CD4-positive, alpha-beta memory T cell (primary cell): ENCODE measurements around the gene DDX50. TPM values are rescaled to one million over a fixed set of nuclear protein-coding genes. Genes with fewer than 3 reads are reported as not detected.
"Not testable (repeated sequence)": the region's sequence is repeated elsewhere in the genome, so short reads cannot be mapped to it uniquely, and the experiment has no call there.

ENCODE experiments used
- CTCF ChIA-PET: fragments of 350-600 bp; sonication (Branson Sonifier 250); formaldehyde crosslinking; loops from one replicate; lab custom pipeline; 2021; ENCODE audit warnings: inconsistent platforms; ENCODE audit not compliant: partially characterized antibody; lab: Charles Lee
- POLR2A ChIA-PET: fragments of 350-600 bp; sonication (Branson Sonifier 250); formaldehyde crosslinking; loops from one replicate; lab custom pipeline; 2021; ENCODE audit not compliant: partially characterized antibody; lab: Charles Lee
- DNase-seq, 5 donors: peaks; one replicate each; pipeline versions ENCODE4 v3.0.0 to v3.0.0-alpha.2; 2020 to 2022; ENCODE audit warnings: mixed read lengths in 1 of 5
- H3K27ac ChIP-seq: one replicate; pipeline ENCODE4 v1.7.0; 2013; ENCODE audit warnings: low read depth, low read length
- H3K27me3 ChIP-seq: 2 replicates; pipeline ENCODE4 v1.7.0; 2013; ENCODE audit warnings: mild to moderate bottlenecking, low read length, moderate library complexity; ENCODE audit not compliant: insufficient read depth
- H3K36me3 ChIP-seq: 2 replicates; pipeline ENCODE4 v1.7.0; 2013; ENCODE audit warnings: mild to moderate bottlenecking, low read length, moderate library complexity; ENCODE audit not compliant: insufficient read depth
- H3K4me1 ChIP-seq: 2 replicates; pipeline ENCODE4 v1.7.0; 2013; ENCODE audit warnings: mild to moderate bottlenecking, low read length, moderate library complexity; ENCODE audit not compliant: insufficient read depth
- H3K4me3 ChIP-seq, 2 donors: one replicate each; pipeline ENCODE4 v1.7.0; 2013; ENCODE audit warnings: low read length in 2 of 2, mild to moderate bottlenecking in 1 of 2
- H3K9me3 ChIP-seq, 2 donors: one replicate each; pipeline ENCODE4 v1.7.0; 2013; ENCODE audit warnings: low read length in 2 of 2, control low read depth in 1 of 2; ENCODE audit not compliant: control insufficient read depth in 1 of 2
- H3K27ac Mint-ChIP-seq, 7 donors: one replicate each; pipeline ENCODE4 v1.8.0; 2020 to 2021; ENCODE audit warnings: mixed read lengths in 7 of 7, mild to moderate bottlenecking in 6 of 7, inconsistent platforms in 3 of 7, moderate library complexity in 3 of 7
- H3K27me3 Mint-ChIP-seq, 2 donors: one replicate each; pipeline ENCODE4 v1.8.0; 2020 to 2021; ENCODE audit warnings: mixed read lengths in 2 of 2
- H3K36me3 Mint-ChIP-seq, 2 donors: one replicate each; pipeline ENCODE4 v1.8.0; 2020 to 2021; ENCODE audit warnings: mixed read lengths in 2 of 2, inconsistent platforms in 1 of 2, mild to moderate bottlenecking in 1 of 2
- H3K4me1 Mint-ChIP-seq, 4 donors: one replicate each; pipeline ENCODE4 v1.8.0; 2020 to 2021; ENCODE audit warnings: mixed read lengths in 4 of 4, mild to moderate bottlenecking in 1 of 4
- H3K4me3 Mint-ChIP-seq, 8 donors: one replicate each; pipeline ENCODE4 v1.8.0; 2020 to 2021; ENCODE audit warnings: mixed read lengths in 8 of 8, mild to moderate bottlenecking in 7 of 8, moderate library complexity in 6 of 8, inconsistent platforms in 3 of 8
- H3K9me3 Mint-ChIP-seq, 8 donors: one replicate each; pipeline ENCODE4 v1.8.0; 2020 to 2021; ENCODE audit warnings: mixed read lengths in 8 of 8, mild to moderate bottlenecking in 5 of 8, inconsistent platforms in 3 of 8, moderate library complexity in 1 of 8
- intact Hi-C: fragments of 100-400 bp; cut with micrococcal nuclease; formaldehyde crosslinking; loops from one replicate; pipeline ENCODE4 v1.15.1; 2023
- polyA plus RNA-seq, 2 donors: library from polyadenylated mRNA; unstranded; fragments of 300-500 nt; fragmentation: Illumina TruSeq; gene quantifications; one replicate each; pipeline ENCODE4 v1.2.3, GENCODE V29; 2021
- total RNA-seq, 2 experiments: library from RNA; stranded (reverse); gene quantifications; one replicate each; pipeline ENCODE4 v1.2.3, GENCODE V29; 2021

Gene DDX50
- total and polyA plus RNA-seq, 4 experiments from 2014 or later, result 39.5 to 45.2 (median 41.5) TPM

DNA sequence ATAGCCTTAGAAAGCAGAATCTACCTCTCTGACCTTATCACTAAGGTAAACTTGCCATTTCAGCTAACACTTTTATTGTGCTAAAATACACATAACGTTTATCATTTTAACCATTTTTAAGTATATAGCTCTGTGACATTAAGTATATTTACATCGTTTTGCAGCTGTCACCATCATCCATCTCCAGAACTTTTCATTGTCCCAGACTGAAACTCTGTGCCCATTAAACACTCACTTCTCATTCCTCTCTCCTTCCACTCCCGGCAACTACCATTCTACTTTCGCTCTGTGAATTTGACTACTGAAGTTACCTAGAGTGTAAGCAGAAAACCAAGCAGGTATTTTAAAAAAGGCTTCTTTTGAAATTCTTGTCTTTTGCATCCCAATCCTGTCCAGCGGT lies 1.3 kb downstream of the DDX50 start:
- H3K4me3 Mint-ChIP-seq, result peak overlapping the region; percentile 64 to 99 (median 98)
- Histone ChIP-seq H3K4me3 (peak overlapping the region in 1 of 2 donors; percentile 3), H3K27me3 (no peaks in the 10 kb centered on the region), H3K36me3 (peaks cover 5% of the 10 kb centered on the region), H3K27ac (peak overlapping the region; percentile 97), H3K9me3 (no peaks in the 10 kb centered on the region), H3K4me1 (peaks cover 40% of the 10 kb centered on the region)
- H3K36me3 Mint-ChIP-seq, result peaks cover 14 to 32% of the 10 kb centered on the region in 2 donors
- no peaks in the 10 kb centered on the region for H3K9me3 Mint-ChIP-seq
- ChIA-PET POLR2A (interaction anchor here (1.2 kb wide), 1 partner anchor 9 kb away, joined by 3 read pairs; no protein-coding TSS in a partner anchor), CTCF (no interaction called here)
- H3K27me3 Mint-ChIP-seq, result no peaks in the 10 kb centered on the region
- peak overlapping the region in 6 of 7 donors; percentile 57 to 100 (median 87) for H3K27ac Mint-ChIP-seq
- H3K4me1 Mint-ChIP-seq, result peaks cover 32 to 68% (median 47%) of the 10 kb centered on the region in 4 donors
- DNase-seq, result no peak
- intact Hi-C loops, result loop anchor here (5.0 to 10.0 kb wide), 3 partner anchors 378 to 1018 kb away; partner anchors contain the start of genes HNRNPH3, PBLD, SIRT1 and SLC25A16

DNA sequence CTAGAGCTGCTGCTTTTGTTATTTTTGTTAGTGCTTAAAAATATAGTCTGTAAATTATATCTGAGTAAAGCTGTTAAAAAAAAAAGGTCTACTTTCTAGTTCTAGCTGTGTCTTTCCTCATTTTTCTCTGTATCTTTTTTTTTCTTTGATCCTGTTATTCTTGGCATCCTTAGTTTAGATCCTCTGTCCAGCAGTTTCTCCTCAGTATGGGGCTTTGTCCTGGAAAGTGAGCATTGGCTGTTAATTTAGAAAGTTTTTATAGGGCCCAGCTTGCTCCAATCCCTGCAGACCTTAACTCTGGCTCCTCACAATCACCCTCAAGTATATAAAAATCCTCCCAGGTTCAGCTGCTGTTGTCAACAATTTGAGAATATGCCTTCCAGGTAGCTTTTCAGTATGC lies 23.5 kb downstream of the DDX50 start:
- CTCF ChIA-PET, result interaction anchor here (0.6 to 0.7 kb wide), 2 partner anchors 91 to 932 kb away, joined by 3 to 4 read pairs; no protein-coding TSS in a partner anchor
- Mint-ChIP-seq H3K27me3 (no peaks in the 10 kb centered on the region), H3K9me3 (no peaks in the 10 kb centered on the region), H3K4me3 (no peak overlapping the region), H3K36me3 (peaks cover 19 to 47% of the 10 kb centered on the region in 2 donors), H3K27ac (peak overlapping the region in 4 of 7 donors; percentile 57 to 75 (median 74)), H3K4me1 (peaks cover 5 to 9% (median 6%) of the 10 kb centered on the region in 4 donors)
- no peak overlapping the region for H3K4me3 ChIP-seq
- intact Hi-C loops, result no loop called here
- no peaks in the 10 kb centered on the region for H3K4me1 ChIP-seq
- no peaks in the 10 kb centered on the region for H3K27me3 ChIP-seq
- H3K27ac ChIP-seq, result no peak overlapping the region
- DNase-seq, result no peak
- no peaks in the 10 kb centered on the region for H3K9me3 ChIP-seq
- peaks cover 9% of the 10 kb centered on the region for H3K36me3 ChIP-seq
- POLR2A ChIA-PET, result interaction anchor here (0.7 kb wide), 1 partner anchor 18 kb away, joined by 4 read pairs; no protein-coding TSS in a partner anchor

DNA sequence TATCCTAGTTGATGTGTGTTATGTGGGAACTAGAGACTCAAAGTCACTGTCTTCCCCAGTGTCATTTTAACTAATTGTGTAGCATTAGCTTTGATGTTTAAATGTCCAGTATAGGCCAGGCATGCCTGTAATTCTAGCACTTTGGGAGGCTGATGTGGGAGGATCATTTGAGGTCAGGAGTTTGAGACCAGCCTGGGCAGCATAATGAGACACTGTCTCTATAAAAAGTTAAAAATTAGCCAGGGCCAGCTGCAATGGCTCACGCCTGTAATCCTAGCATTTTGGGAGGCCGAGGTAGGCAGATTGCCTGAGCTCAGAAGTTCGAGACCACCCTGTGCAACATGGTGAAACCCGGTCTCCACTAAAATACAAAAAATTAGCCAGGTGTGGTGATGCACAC lies 24.4 kb downstream of the DDX50 start:
- no peaks in the 10 kb centered on the region for H3K27me3 Mint-ChIP-seq
- Histone ChIP-seq H3K4me3 (no peak overlapping the region), H3K4me1 (no peaks in the 10 kb centered on the region), H3K36me3 (peaks cover 4% of the 10 kb centered on the region), H3K27ac (no peak overlapping the region), H3K9me3 (no peaks in the 10 kb centered on the region), H3K27me3 (no peaks in the 10 kb centered on the region)
- peaks cover 7 to 11% (median 8%) of the 10 kb centered on the region in 4 donors for H3K4me1 Mint-ChIP-seq
- ChIA-PET POLR2A (no interaction called here), CTCF (no interaction called here)
- no peak overlapping the region for H3K4me3 Mint-ChIP-seq
- DNase-seq, result no peak
- H3K27ac Mint-ChIP-seq, result peak overlapping the region in 4 of 7 donors; percentile 36 to 59 (median 50)
- H3K9me3 Mint-ChIP-seq, result no peaks in the 10 kb centered on the region
- intact Hi-C loops, result no loop called here
- H3K36me3 Mint-ChIP-seq, result peaks cover 19 to 45% of the 10 kb centered on the region in 2 donors

DNA sequence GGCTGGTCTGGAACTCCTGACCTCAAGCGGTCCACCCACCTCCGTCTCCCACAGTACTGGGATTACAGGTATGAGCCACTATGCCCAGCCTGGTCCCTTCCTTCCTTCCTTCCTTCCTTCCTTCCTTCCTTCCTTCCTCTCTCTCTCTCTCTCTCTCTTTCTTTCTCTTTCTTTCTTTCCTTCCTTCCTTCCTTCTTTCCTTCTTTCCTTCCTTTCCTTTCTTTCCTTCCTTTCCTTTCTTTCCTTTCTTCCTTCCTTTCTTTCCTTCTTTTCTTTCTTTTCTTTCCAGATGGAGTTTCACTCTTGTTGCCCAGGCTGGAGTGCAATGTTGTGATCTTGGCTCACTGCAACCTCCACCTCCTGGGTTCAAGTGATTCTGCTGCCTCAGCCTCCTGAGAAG lies 28.0 kb downstream of the DDX50 start:
- peaks cover 4 to 15% (median 10%) of the 10 kb centered on the region in 4 donors for H3K4me1 Mint-ChIP-seq
- CTCF ChIA-PET, H3K27me3 ChIP-seq, H3K4me3 Mint-ChIP-seq, H3K27ac ChIP-seq, H3K4me3 ChIP-seq, H3K27me3 Mint-ChIP-seq, H3K4me1 ChIP-seq, POLR2A ChIA-PET, H3K9me3 Mint-ChIP-seq, H3K36me3 ChIP-seq, DNase-seq, intact Hi-C loops, H3K9me3 ChIP-seq: not testable (repeated sequence)
- H3K36me3 Mint-ChIP-seq, result peaks cover 29 to 53% of the 10 kb centered on the region in 2 donors
- H3K27ac Mint-ChIP-seq, result peak overlapping the region in 2 of 7 donors; percentile 55 to 93

DNA sequence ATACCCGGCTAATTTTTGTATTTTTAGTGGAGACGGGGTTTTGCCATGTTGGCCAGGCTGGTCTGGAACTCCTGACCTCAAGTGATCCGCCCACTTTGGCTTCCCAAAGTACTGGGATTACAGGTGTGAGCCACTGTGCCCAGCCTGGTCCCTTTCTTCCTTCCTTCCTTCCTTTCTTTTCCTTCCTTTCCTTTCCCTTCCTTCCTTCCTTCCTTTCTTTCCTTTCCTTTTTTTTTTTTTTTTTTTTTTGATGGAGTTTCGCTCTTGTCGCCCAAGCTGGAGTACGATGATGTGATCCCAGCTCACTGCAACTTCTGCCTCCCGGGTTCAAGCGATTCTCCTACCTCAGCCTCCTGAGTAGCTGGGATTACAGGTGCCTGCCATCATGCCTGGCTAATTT lies 28.8 kb downstream of the DDX50 start:
- intact Hi-C loops, H3K4me1 ChIP-seq, H3K9me3 Mint-ChIP-seq, POLR2A ChIA-PET, H3K27me3 Mint-ChIP-seq, H3K4me3 Mint-ChIP-seq, H3K27ac ChIP-seq, DNase-seq, H3K4me3 ChIP-seq, CTCF ChIA-PET, H3K27me3 ChIP-seq, H3K9me3 ChIP-seq: not testable (repeated sequence)
- H3K36me3 ChIP-seq, result peaks cover 10% of the 10 kb centered on the region
- Mint-ChIP-seq H3K36me3 (peaks cover 22 to 52% of the 10 kb centered on the region in 2 donors), H3K4me1 (peaks cover 4 to 13% (median 9%) of the 10 kb centered on the region in 4 donors), H3K27ac (peak overlapping the region in 1 of 7 donors; percentile 25)

DNA sequence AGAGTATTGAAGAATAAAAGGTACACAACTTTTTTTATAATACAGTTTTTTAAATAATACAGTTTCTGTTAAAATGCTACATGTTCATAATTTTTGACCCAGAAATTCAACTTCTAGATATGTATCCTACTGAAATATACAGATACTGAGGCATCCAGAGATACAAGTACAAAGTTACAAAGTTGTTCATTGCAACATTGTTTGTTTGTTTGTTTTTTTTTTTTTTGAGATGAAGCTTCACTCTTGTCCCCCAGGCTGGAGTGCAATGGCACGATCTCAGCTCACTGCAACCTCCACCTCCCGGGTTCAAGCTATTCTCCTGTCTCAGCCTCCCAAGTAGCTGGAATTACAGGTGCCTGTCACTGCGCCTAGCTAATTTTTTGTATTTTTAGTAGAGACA lies 31.7 kb downstream of the DDX50 start:
- H3K27ac Mint-ChIP-seq, H3K27me3 ChIP-seq, H3K4me3 ChIP-seq, DNase-seq, H3K9me3 ChIP-seq, POLR2A ChIA-PET, H3K4me1 ChIP-seq, H3K4me3 Mint-ChIP-seq, H3K9me3 Mint-ChIP-seq, H3K27me3 Mint-ChIP-seq, intact Hi-C loops, H3K27ac ChIP-seq: not testable (repeated sequence)
- Mint-ChIP-seq H3K36me3 (peaks cover 35 to 60% of the 10 kb centered on the region in 2 donors), H3K4me1 (peaks cover 4 to 13% (median 7%) of the 10 kb centered on the region in 4 donors)
- peaks cover 17% of the 10 kb centered on the region for H3K36me3 ChIP-seq
- CTCF ChIA-PET, result interaction anchor here (1.7 kb wide), 1 partner anchor 55 kb away, joined by 3 read pairs; no protein-coding TSS in a partner anchor

DNA sequence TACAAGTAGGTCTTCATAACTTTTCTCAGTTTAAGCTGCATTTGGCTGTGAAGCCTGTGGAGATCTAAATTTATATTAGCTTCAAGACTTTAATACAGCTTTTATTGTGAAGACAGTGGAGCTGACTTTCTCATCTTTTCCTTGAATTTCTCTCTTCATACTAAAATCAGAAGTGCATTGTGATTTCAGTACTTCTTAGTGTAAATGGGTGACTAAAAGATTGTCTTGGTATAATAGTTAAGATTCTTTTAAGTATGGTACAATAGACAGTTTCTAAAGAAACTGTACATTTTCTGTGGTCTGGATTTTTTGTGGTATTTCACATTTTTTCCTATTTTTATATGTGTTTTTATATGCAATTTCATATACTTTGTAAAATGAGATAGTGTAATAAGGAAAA lies 33.9 kb downstream of the DDX50 start:
- no peak overlapping the region for H3K27ac ChIP-seq
- no peaks in the 10 kb centered on the region for H3K9me3 ChIP-seq
- Mint-ChIP-seq H3K36me3 (peaks cover 46 to 64% of the 10 kb centered on the region in 2 donors), H3K27ac (no peak overlapping the region), H3K4me3 (no peak overlapping the region), H3K4me1 (peaks cover 4 to 21% (median 10%) of the 10 kb centered on the region in 4 donors), H3K27me3 (no peaks in the 10 kb centered on the region), H3K9me3 (no peaks in the 10 kb centered on the region)
- no peaks in the 10 kb centered on the region for H3K27me3 ChIP-seq
- H3K4me1 ChIP-seq, result no peaks in the 10 kb centered on the region
- H3K4me3 ChIP-seq, result no peak overlapping the region
- POLR2A ChIA-PET, result no interaction called here
- intact Hi-C loops, result no loop called here
- no peak for DNase-seq
- CTCF ChIA-PET, result no interaction called here
- peaks cover 24% of the 10 kb centered on the region for H3K36me3 ChIP-seq
